CD14-positive monocyte (primary cell): ENCODE results near the gene MPRIP. TPM values are rescaled to one million over a fixed set of nuclear protein-coding genes. Genes with fewer than 3 reads are reported as not detected.
A peak's percentile ranks its signal among the peaks of the same experiment; 100 is the strongest.

Experiments used
- DNase-seq, 3 donors: peaks; one replicate each; pipeline ENCODE4 v3.0.0-alpha.2; 2011 to 2022
- H2AFZ ChIP-seq: 2 replicates; pipeline ENCODE4 v1.6.0; 2012; ENCODE audit warnings: mild to moderate bottlenecking, low read depth, low read length, inconsistent platforms; ENCODE audit not compliant: insufficient read depth, poor library complexity, severe bottlenecking
- H3K27ac ChIP-seq, 2 donors: 1 replicate in 1 of 2; 2 replicates in 1 of 2; pipeline ENCODE4 v1.5.1; 2012 to 2013; ENCODE audit warnings: low read length in 2 of 2, control low read depth in 1 of 2, inconsistent platforms in 1 of 2, low read depth in 1 of 2, mild to moderate bottlenecking in 1 of 2
- H3K27me3 ChIP-seq, 2 donors: one replicate each; pipeline versions ENCODE4 v1.6.0 to v1.6.1; 2011 to 2013; ENCODE audit warnings: low read length in 2 of 2; ENCODE audit not compliant: control insufficient read depth in 2 of 2, insufficient read depth in 2 of 2
- H3K36me3 ChIP-seq, 2 donors: replicated peaks in 1 of 2; 1 replicate in 1 of 2; 2 replicates in 1 of 2; pipeline versions ENCODE4 v1.5.1 to v1.6.1; 2012 to 2013; ENCODE audit warnings: low read length in 2 of 2, control low read depth in 1 of 2, inconsistent platforms in 1 of 2, mild to moderate bottlenecking in 1 of 2; ENCODE audit not compliant: insufficient read depth in 2 of 2, control insufficient read depth in 1 of 2
- H3K4me1 ChIP-seq, 2 donors: 1 replicate in 1 of 2; 2 replicates in 1 of 2; pipeline versions ENCODE4 v1.5.1 to v1.6.1; 2012 to 2013; ENCODE audit warnings: low read length in 2 of 2, control low read depth in 1 of 2, inconsistent platforms in 1 of 2, mild to moderate bottlenecking in 1 of 2, moderate library complexity in 1 of 2; ENCODE audit not compliant: insufficient read depth in 2 of 2, control insufficient read depth in 1 of 2
- H3K4me2 ChIP-seq: replicated peaks from 2 replicates; pipeline ENCODE3; 2012; ENCODE audit warnings: low read length, moderate library complexity, mild to moderate bottlenecking; ENCODE audit not compliant: poor library complexity, severe bottlenecking; ENCODE audit errors: extremely low read depth
- H3K4me3 ChIP-seq, 3 experiments: fragments of 200-600 bp in 1 of 3; sonication (generic) in 1 of 3; replicated peaks in 1 of 3; 1 replicate in 2 of 3; 2 replicates in 1 of 3; pipeline ENCODE4 v1.5.1; 2011 to 2013; ENCODE audit warnings: low read length in 3 of 3, mild to moderate bottlenecking in 3 of 3, control low read depth in 2 of 3, low read depth in 2 of 3, inconsistent platforms in 1 of 3, moderate library complexity in 1 of 3
- H3K79me2 ChIP-seq: 2 replicates; pipeline ENCODE4 v1.6.0; 2012; ENCODE audit warnings: mild to moderate bottlenecking, control low read depth, inconsistent platforms, low read length, moderate library complexity; ENCODE audit not compliant: insufficient read depth
- H3K9ac ChIP-seq: 2 replicates; pipeline ENCODE4 v1.6.0; 2017; ENCODE audit warnings: low read length, mild to moderate bottlenecking; ENCODE audit not compliant: insufficient read depth, poor library complexity, severe bottlenecking
- H3K9me3 ChIP-seq, 2 donors: replicated peaks in 1 of 2; 1 replicate in 1 of 2; 2 replicates in 1 of 2; pipeline versions ENCODE4 v1.5.1 to v1.6.1; 2012 to 2013; ENCODE audit warnings: low read length in 2 of 2, control low read depth in 1 of 2; ENCODE audit not compliant: control insufficient read depth in 1 of 2, insufficient read depth in 1 of 2
- H4K20me1 ChIP-seq: 2 replicates; pipeline ENCODE4 v1.6.0; 2012; ENCODE audit warnings: mild to moderate bottlenecking, low read length, control low read depth, moderate library complexity; ENCODE audit not compliant: insufficient read depth
- H3K27ac Mint-ChIP-seq, 7 donors: one replicate each; pipeline ENCODE4 v1.8.0; 2020; ENCODE audit warnings: mild to moderate bottlenecking in 7 of 7, mixed read lengths in 7 of 7, moderate library complexity in 6 of 7, inconsistent platforms in 2 of 7
- H3K27me3 Mint-ChIP-seq, 3 donors: one replicate each; pipeline ENCODE4 v1.8.0; 2021 to 2022; ENCODE audit warnings: low read depth in 3 of 3, mild to moderate bottlenecking in 3 of 3, mixed read lengths in 3 of 3, moderate library complexity in 3 of 3, inconsistent platforms in 1 of 3
- H3K36me3 Mint-ChIP-seq, 2 donors: one replicate each; pipeline ENCODE4 v1.8.0; 2020; ENCODE audit warnings: mixed read lengths in 2 of 2, inconsistent platforms in 1 of 2, mild to moderate bottlenecking in 1 of 2
- H3K4me1 Mint-ChIP-seq: one replicate; pipeline ENCODE4 v1.8.0; 2020; ENCODE audit warnings: mild to moderate bottlenecking, mixed read lengths
- H3K4me3 Mint-ChIP-seq, 2 donors: one replicate each; pipeline ENCODE4 v1.8.0; 2020; ENCODE audit warnings: mild to moderate bottlenecking in 2 of 2, mixed read lengths in 2 of 2, moderate library complexity in 1 of 2
- H3K9me3 Mint-ChIP-seq, 7 donors: one replicate each; pipeline ENCODE4 v1.8.0; 2020 to 2022; ENCODE audit warnings: mixed read lengths in 7 of 7, mild to moderate bottlenecking in 6 of 7, moderate library complexity in 6 of 7, inconsistent platforms in 2 of 7
- CTCF ChIP-seq: fragments of 200-600 bp; IDR thresholded peaks from one replicate; pipeline ENCODE4 v1.8.0; 2022; ENCODE audit warnings: antibody characterized with exemption, mild to moderate bottlenecking
- WGBS: methylation state at CpG from one replicate; pipeline ENCODE4 v1.1.5; 2013; ENCODE audit warnings: missing lambda C conversion rate; ENCODE audit not compliant: insufficient coverage; 5-methylcytosine and 5-hydroxymethylcytosine counted together
- intact Hi-C, 2 donors: fragments of 100-400 bp; cut with micrococcal nuclease; formaldehyde crosslinking; loops; one replicate each; pipeline versions ENCODE4 v1.15.0 to v1.15.1; 2023
- polyA plus RNA-seq, 3 donors: library from polyadenylated mRNA; depleted of rRNA in 1 of 3; unstranded in 2 of 3; stranded (reverse) in 1 of 3; fragments of 300-500 nt in 2 of 3; fragments of >200 nt in 1 of 3; fragmentation: Illumina TruSeq in 2 of 3; gene quantifications; 1 replicate in 2 of 3; 2 replicates in 1 of 3; pipeline ENCODE4 v1.2.3, GENCODE V29; 2012 to 2021

The MPRIP gene
- polyA plus RNA-seq, 3 donors = 2.0 to 48.7 (median 2.5) TPM

GRCh38 chr17:17067257-17067656, 25.0 kb downstream of the MPRIP start:
- Histone ChIP-seq H3K4me3 (no peak overlapping the region), H3K27me3 (no peaks in the 10 kb centered on the region), H3K9ac (no peak overlapping the region), H3K27ac (no peak overlapping the region), H3K9me3 (no peaks in the 10 kb centered on the region), H4K20me1 (peaks cover 83% of the 10 kb centered on the region), H2AFZ (no peak overlapping the region), H3K4me1 (peaks cover 37 to 41% of the 10 kb centered on the region in 2 donors), H3K36me3 (peaks cover 0 to 7% of the 10 kb centered on the region in 2 donors), H3K4me2 (no peak overlapping the region), H3K79me2 (peaks cover 47% of the 10 kb centered on the region)
- Mint-ChIP-seq H3K9me3 (peaks cover 0 to 2% (median 0%) of the 10 kb centered on the region in 7 donors), H3K4me3 (no peak overlapping the region), H3K27ac (no peak overlapping the region), H3K36me3 (peaks cover 9 to 15% of the 10 kb centered on the region in 2 donors), H3K4me1 (peaks cover 47% of the 10 kb centered on the region), H3K27me3 (no peaks in the 10 kb centered on the region)
- no peak for DNase-seq
- WGBS = no CpG with 5 or more reads among the region's 5 CpGs
- intact Hi-C loops = no loop called here
- TF ChIP-seq CTCF = no peak

GRCh38 chr17:17069849-17070248, 27.6 kb downstream of the MPRIP start:
- H3K27ac Mint-ChIP-seq = peak overlapping the region in 1 of 7 donors; percentile 16

More at GRCh38 chr17:17069849-17070248, 27.6 kb downstream of the MPRIP start:
- no peak overlapping the region for H3K4me3 ChIP-seq
- no peak overlapping the region for H3K4me2 ChIP-seq
- H3K9ac ChIP-seq = no peak overlapping the region
- Mint-ChIP-seq H3K4me1 (peaks cover 31% of the 10 kb centered on the region), H3K27me3 (peaks cover 0 to 3% (median 0%) of the 10 kb centered on the region in 3 donors), H3K9me3 (no peaks in the 10 kb centered on the region), H3K4me3 (no peak overlapping the region), H3K36me3 (peaks cover 16 to 19% of the 10 kb centered on the region in 2 donors)
- intact Hi-C loops = no loop called here
- H3K79me2 ChIP-seq = peaks cover 56% of the 10 kb centered on the region
- H3K9me3 ChIP-seq = no peaks in the 10 kb centered on the region
- peaks cover 17 to 23% of the 10 kb centered on the region in 2 donors for H3K4me1 ChIP-seq
- H4K20me1 ChIP-seq = peaks cover 83% of the 10 kb centered on the region
- no peak overlapping the region for H2AFZ ChIP-seq
- no peak for TF ChIP-seq CTCF
- no peaks in the 10 kb centered on the region for H3K27me3 ChIP-seq
- H3K27ac ChIP-seq = no peak overlapping the region
- peaks cover 5 to 16% of the 10 kb centered on the region in 2 donors for H3K36me3 ChIP-seq
- DNase-seq = no peak
